ENCODE measurements around the gene SYF2. TPM values are rescaled to one million over a fixed set of nuclear protein-coding genes. Genes with fewer than 3 reads are reported as not detected.

Gene SYF2
- total and polyA plus RNA-seq, 2 of the 13 experiments (the other 11 are each of a cell fraction or from before 2014, with no cell fraction given) = 17.8 to 34.1 TPM

DNA sequence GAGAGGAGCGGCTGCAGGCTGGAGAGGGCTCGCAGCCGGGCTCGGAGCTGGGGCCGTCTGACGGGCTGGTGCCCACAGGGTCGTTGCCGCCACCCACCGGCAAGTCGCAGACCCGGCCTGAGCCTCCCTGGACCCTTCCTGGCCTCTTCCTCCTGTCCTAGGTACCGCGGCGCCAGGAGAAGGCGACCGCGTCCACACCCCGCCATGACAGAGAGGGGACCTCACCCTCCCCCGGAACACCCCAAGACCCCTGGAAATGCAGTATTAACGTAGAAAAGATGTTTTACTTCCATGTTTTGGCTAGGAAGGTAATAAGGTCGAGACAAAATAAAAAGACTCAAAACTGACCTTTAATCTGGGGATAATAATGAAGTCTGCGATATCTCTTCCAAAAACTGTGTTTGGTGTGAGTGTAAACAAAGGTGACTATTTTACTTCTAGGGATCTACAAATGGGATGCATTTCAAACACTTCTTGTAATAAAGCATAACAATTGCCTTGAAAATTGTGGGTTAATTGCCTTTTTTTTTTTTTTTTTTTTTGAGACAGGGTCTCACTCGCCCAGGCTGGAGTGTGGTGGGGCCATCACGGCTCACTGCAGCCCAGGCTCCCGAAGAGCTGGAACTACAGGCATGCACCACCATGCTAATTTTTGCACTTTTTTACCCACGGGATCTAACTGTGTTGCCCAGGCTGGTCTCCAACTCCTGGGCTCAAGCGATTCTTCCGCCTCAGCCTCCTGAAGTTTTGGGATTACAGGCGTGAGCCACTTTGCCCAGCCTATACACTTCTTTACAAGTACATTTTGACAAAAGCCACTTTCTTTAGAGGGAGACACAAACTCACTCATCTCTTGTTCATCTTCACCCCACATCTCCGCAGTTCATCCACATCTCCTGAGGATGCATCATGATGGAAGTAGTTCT is 15.8 kb upstream of the SYF2 start (continued):
- TF ChIP-seq, protein P1, sequence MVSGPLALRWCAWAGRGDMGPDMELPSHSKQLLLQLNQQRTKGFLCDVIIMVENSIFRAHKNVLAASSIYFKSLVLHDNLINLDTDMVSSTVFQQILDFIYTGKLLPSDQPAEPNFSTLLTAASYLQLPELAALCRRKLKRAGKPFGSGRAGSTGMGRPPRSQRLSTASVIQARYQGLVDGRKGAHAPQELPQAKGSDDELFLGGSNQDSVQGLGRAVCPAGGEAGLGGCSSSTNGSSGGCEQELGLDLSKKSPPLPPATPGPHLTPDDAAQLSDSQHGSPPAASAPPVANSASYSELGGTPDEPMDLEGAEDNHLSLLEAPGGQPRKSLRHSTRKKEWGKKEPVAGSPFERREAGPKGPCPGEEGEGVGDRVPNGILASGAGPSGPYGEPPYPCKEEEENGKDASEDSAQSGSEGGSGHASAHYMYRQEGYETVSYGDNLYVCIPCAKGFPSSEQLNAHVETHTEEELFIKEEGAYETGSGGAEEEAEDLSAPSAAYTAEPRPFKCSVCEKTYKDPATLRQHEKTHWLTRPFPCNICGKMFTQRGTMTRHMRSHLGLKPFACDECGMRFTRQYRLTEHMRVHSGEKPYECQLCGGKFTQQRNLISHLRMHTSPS (CRISPR knock-in tag; IDR thresholded peaks at IDR 0.05; ENCODE audit: low read depth) = peak; percentile 50; the same call in 1 of the 2 replicates
- TF ChIP-seq ZNF775 (CRISPR knock-in tag; IDR thresholded peaks at IDR 0.05; ENCODE audit: borderline replicate concordance) (no peak), KLF12 (CRISPR knock-in tag; IDR thresholded peaks at IDR 0.05; ENCODE audit: borderline replicate concordance) (no peak), ZNF737 (CRISPR knock-in tag; IDR thresholded peaks at IDR 0.05; ENCODE audit: borderline replicate concordance) (no peak), ZNF883 (CRISPR knock-in tag; IDR thresholded peaks at IDR 0.05; ENCODE audit: not compliant biosample characterization) (no peak), ZNF296 (CRISPR knock-in tag; conservative IDR thresholded peaks at IDR 0.05) (no peak), KDM6A (CRISPR knock-in tag; IDR thresholded peaks at IDR 0.05; ENCODE audit: low read depth) (no peak), HNRNPUL1 (IDR thresholded peaks at IDR 0.05; ENCODE audit: low read depth, low read length) (no peak)
- TF ChIP-seq, protein P2, sequence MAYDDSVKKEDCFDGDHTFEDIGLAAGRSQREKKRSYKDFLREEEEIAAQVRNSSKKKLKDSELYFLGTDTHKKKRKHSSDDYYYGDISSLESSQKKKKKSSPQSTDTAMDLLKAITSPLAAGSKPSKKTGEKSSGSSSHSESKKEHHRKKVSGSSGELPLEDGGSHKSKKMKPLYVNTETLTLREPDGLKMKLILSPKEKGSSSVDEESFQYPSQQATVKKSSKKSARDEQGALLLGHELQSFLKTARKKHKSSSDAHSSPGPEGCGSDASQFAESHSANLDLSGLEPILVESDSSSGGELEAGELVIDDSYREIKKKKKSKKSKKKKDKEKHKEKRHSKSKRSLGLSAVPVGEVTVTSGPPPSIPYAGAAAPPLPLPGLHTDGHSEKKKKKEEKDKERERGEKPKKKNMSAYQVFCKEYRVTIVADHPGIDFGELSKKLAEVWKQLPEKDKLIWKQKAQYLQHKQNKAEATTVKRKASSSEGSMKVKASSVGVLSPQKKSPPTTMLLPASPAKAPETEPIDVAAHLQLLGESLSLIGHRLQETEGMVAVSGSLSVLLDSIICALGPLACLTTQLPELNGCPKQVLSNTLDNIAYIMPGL (CRISPR knock-in tag; IDR thresholded peaks at IDR 0.05; ENCODE audit: borderline replicate concordance in 1 of 2, low read depth in 1 of 2) = no peak
- TF ChIP-seq, protein P3, sequence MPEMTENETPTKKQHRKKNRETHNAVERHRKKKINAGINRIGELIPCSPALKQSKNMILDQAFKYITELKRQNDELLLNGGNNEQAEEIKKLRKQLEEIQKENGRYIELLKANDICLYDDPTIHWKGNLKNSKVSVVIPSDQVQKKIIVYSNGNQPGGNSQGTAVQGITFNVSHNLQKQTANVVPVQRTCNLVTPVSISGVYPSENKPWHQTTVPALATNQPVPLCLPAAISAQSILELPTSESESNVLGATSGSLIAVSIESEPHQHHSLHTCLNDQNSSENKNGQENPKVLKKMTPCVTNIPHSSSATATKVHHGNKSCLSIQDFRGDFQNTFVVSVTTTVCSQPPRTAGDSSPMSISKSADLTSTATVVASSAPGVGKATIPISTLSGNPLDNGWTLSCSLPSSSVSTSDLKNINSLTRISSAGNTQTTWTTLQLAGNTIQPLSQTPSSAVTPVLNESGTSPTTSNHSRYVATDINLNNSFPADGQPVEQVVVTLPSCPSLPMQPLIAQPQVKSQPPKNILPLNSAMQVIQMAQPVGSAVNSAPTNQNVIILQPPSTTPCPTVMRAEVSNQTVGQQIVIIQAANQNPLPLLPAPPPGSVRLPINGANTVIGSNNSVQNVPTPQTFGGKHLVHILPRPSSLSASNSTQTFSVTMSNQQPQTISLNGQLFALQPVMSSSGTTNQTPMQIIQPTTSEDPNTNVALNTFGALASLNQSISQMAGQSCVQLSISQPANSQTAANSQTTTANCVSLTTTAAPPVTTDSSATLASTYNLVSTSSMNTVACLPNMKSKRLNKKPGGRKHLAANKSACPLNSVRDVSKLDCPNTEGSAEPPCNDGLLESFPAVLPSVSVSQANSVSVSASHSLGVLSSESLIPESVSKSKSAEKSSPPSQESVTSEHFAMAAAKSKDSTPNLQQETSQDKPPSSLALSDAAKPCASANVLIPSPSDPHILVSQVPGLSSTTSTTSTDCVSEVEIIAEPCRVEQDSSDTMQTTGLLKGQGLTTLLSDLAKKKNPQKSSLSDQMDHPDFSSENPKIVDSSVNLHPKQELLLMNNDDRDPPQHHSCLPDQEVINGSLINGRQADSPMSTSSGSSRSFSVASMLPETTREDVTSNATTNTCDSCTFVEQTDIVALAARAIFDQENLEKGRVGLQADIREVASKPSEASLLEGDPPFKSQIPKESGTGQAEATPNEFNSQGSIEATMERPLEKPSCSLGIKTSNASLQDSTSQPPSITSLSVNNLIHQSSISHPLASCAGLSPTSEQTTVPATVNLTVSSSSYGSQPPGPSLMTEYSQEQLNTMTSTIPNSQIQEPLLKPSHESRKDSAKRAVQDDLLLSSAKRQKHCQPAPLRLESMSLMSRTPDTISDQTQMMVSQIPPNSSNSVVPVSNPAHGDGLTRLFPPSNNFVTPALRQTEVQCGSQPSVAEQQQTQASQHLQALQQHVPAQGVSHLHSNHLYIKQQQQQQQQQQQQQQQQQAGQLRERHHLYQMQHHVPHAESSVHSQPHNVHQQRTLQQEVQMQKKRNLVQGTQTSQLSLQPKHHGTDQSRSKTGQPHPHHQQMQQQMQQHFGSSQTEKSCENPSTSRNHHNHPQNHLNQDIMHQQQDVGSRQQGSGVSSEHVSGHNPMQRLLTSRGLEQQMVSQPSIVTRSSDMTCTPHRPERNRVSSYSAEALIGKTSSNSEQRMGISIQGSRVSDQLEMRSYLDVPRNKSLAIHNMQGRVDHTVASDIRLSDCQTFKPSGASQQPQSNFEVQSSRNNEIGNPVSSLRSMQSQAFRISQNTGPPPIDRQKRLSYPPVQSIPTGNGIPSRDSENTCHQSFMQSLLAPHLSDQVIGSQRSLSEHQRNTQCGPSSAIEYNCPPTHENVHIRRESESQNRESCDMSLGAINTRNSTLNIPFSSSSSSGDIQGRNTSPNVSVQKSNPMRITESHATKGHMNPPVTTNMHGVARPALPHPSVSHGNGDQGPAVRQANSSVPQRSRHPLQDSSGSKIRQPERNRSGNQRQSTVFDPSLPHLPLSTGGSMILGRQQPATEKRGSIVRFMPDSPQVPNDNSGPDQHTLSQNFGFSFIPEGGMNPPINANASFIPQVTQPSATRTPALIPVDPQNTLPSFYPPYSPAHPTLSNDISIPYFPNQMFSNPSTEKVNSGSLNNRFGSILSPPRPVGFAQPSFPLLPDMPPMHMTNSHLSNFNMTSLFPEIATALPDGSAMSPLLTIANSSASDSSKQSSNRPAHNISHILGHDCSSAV (CRISPR knock-in tag; IDR thresholded peaks at IDR 0.05; ENCODE audit: borderline replicate concordance) = no peak
- TF ChIP-seq, protein P4, sequence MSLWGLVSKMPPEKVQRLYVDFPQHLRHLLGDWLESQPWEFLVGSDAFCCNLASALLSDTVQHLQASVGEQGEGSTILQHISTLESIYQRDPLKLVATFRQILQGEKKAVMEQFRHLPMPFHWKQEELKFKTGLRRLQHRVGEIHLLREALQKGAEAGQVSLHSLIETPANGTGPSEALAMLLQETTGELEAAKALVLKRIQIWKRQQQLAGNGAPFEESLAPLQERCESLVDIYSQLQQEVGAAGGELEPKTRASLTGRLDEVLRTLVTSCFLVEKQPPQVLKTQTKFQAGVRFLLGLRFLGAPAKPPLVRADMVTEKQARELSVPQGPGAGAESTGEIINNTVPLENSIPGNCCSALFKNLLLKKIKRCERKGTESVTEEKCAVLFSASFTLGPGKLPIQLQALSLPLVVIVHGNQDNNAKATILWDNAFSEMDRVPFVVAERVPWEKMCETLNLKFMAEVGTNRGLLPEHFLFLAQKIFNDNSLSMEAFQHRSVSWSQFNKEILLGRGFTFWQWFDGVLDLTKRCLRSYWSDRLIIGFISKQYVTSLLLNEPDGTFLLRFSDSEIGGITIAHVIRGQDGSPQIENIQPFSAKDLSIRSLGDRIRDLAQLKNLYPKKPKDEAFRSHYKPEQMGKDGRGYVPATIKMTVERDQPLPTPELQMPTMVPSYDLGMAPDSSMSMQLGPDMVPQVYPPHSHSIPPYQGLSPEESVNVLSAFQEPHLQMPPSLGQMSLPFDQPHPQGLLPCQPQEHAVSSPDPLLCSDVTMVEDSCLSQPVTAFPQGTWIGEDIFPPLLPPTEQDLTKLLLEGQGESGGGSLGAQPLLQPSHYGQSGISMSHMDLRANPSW (CRISPR knock-in tag; IDR thresholded peaks at IDR 0.05; ENCODE audit: borderline replicate concordance) = peak; percentile 76; the same call in 1 of the 2 replicates

Data from HepG2 (cell line).